GM23338 (cell line): ENCODE data around the gene EXOSC7. TPM values are rescaled to one million over a fixed set of nuclear protein-coding genes. Genes with fewer than 3 reads are reported as not detected.

Source experiments
- ATAC-seq: fragments of 200-7000 bp; cut with Tn5 transposase; 3 replicates; pipeline ENCODE4 v1.9.1; 2020
- DNase-seq: peaks from one replicate; pipeline ENCODE4 v3.0.0-alpha.2; 2015; ENCODE audit warnings: low spot score
- H2AFZ ChIP-seq: fragments of 200-600 bp; sonication (generic); 2 replicates; pipeline ENCODE4 v1.8.0; 2016; ENCODE audit warnings: antibody characterized with exemption, mild to moderate bottlenecking, moderate library complexity
- H3F3A ChIP-seq: fragments of 200-600 bp; sonication (generic); replicated peaks from 2 replicates; pipeline ENCODE4 v1.8.0; 2017; ENCODE audit warnings: antibody characterized with exemption, mixed run types, low read depth
- H3K27ac ChIP-seq: fragments of 200-600 bp; sonication (generic); 2 replicates; pipeline ENCODE4 v1.6.1; 2016; ENCODE audit warnings: low read depth
- H3K27me3 ChIP-seq: fragments of 200-600 bp; sonication (generic); 2 replicates; pipeline ENCODE4 v1.8.0; 2016; ENCODE audit warnings: mild to moderate bottlenecking, mixed run types, moderate library complexity; ENCODE audit not compliant: insufficient read depth
- H3K36me3 ChIP-seq: fragments of 200-600 bp; sonication (generic); 2 replicates; pipeline ENCODE4 v1.8.0; 2016; ENCODE audit warnings: mild to moderate bottlenecking; ENCODE audit not compliant: insufficient read depth
- H3K4me1 ChIP-seq: fragments of 200-600 bp; sonication (generic); 2 replicates; pipeline ENCODE4 v1.8.0; 2016; ENCODE audit warnings: mild to moderate bottlenecking, moderate library complexity; ENCODE audit not compliant: insufficient read depth
- H3K4me2 ChIP-seq: fragments of 200-600 bp; sonication (generic); 2 replicates; pipeline ENCODE4 v1.7.1; 2017; ENCODE audit warnings: mixed run types
- H3K4me3 ChIP-seq: fragments of 200-600 bp; sonication (generic); 2 replicates; pipeline ENCODE4 v1.6.1; 2016; ENCODE audit warnings: mixed run types
- H3K79me2 ChIP-seq: fragments of 200-600 bp; sonication (generic); replicated peaks from 2 replicates; pipeline ENCODE4 v1.8.0; 2017; ENCODE audit warnings: mild to moderate bottlenecking; ENCODE audit not compliant: insufficient read depth
- H3K9me2 ChIP-seq: fragments of 200-600 bp; sonication (generic); 2 replicates; pipeline ENCODE4 v1.8.0; 2017; ENCODE audit not compliant: insufficient read depth
- H4K20me1 ChIP-seq: fragments of 200-600 bp; sonication (generic); replicated peaks from 2 replicates; pipeline ENCODE4 v1.8.0; 2017; ENCODE audit warnings: mild to moderate bottlenecking; ENCODE audit not compliant: insufficient read depth
- H3K27ac Mint-ChIP-seq: 2 replicates; pipeline ENCODE4 v1.8.0; 2020; ENCODE audit warnings: inconsistent platforms, mild to moderate bottlenecking, moderate library complexity, mixed read lengths
- H3K27me3 Mint-ChIP-seq: 3 replicates; pipeline ENCODE4 v1.8.0; 2022; ENCODE audit warnings: low read depth, mild to moderate bottlenecking, moderate library complexity, mixed read lengths, inconsistent platforms; ENCODE audit not compliant: insufficient read depth, poor library complexity
- H3K36me3 Mint-ChIP-seq: 3 replicates; pipeline ENCODE4 v1.8.0; 2021; ENCODE audit warnings: low read depth, mild to moderate bottlenecking, inconsistent platforms, moderate library complexity, mixed read lengths
- H3K4me1 Mint-ChIP-seq: 3 replicates; pipeline ENCODE4 v1.8.0; 2020; ENCODE audit warnings: mild to moderate bottlenecking, inconsistent platforms, mixed read lengths
- H3K4me3 Mint-ChIP-seq: 3 replicates; pipeline ENCODE4 v1.8.0; 2021; ENCODE audit warnings: moderate library complexity, mild to moderate bottlenecking, inconsistent platforms, mixed read lengths
- H3K9me3 Mint-ChIP-seq: 3 replicates; pipeline ENCODE4 v1.8.0; 2020; ENCODE audit warnings: moderate library complexity, mild to moderate bottlenecking, inconsistent platforms, mixed read lengths
- CREB1 ChIP-seq: fragments of 250-450 bp; sonication (Bioruptor Pico); IDR thresholded peaks from 2 replicates; pipeline ENCODE4 v1.5.0; 2020; ENCODE audit warnings: low read depth, mild to moderate bottlenecking, moderate library complexity
- EZH2 ChIP-seq: fragments of 200-600 bp; sonication (generic); IDR thresholded peaks from one replicate; pipeline ENCODE4 v1.8.0; 2017; ENCODE audit warnings: antibody characterized with exemption, mild to moderate bottlenecking, low read depth; ENCODE audit not compliant: unreplicated experiment
- EZH2phosphoT487 ChIP-seq: fragments of 200-600 bp; sonication (generic); IDR thresholded peaks from one replicate; pipeline ENCODE4 v1.8.1; 2018; ENCODE audit warnings: antibody characterized with exemption; ENCODE audit not compliant: unreplicated experiment
- JUNB ChIP-seq: IDR thresholded peaks from one replicate; pipeline ENCODE4 v1.6.1; 2016; ENCODE audit warnings: antibody characterized with exemption; ENCODE audit not compliant: unreplicated experiment
- NANOG ChIP-seq: IDR thresholded peaks from 2 replicates; pipeline ENCODE4 v1.6.1; 2016; ENCODE audit warnings: antibody characterized with exemption, borderline replicate concordance
- POLR2AphosphoS5 ChIP-seq: IDR thresholded peaks from 2 replicates; pipeline ENCODE4 v1.6.1; 2016; ENCODE audit warnings: antibody characterized with exemption, low read depth
- STAT1 ChIP-seq: IDR thresholded peaks from one replicate; pipeline ENCODE4 v1.6.1; 2016; ENCODE audit warnings: antibody characterized with exemption; ENCODE audit not compliant: unreplicated experiment
- ZNF114 ChIP-seq: fragments of 250-450 bp; sonication (Bioruptor Pico); IDR thresholded peaks from 2 replicates; pipeline ENCODE4 v1.5.0; 2020; ENCODE audit warnings: mild to moderate bottlenecking, moderate library complexity
- ZNF331 ChIP-seq: fragments of 250-450 bp; sonication (Bioruptor Pico); IDR thresholded peaks from 2 replicates; pipeline ENCODE4 v1.5.0; 2020; ENCODE audit warnings: low read depth, mild to moderate bottlenecking, moderate library complexity
- polyA plus RNA-seq: library from polyadenylated mRNA; unstranded; fragments of >200 nt; fragmentation: Nextera tagmentation; extraction: Ambion mirVana; gene quantifications from 2 replicates; pipeline ENCODE4 v1.2.1, GENCODE V29; 2016
- total RNA-seq: library from RNA; depleted of rRNA; stranded (reverse); fragments of >200 nt; shearing (Covaris generic); gene quantifications from 2 replicates; pipeline ENCODE4 v1.2.3, GENCODE V29; 2014
- TF ChIP-seq, protein P1 (sequence below): IDR thresholded peaks from one replicate; pipeline ENCODE4 v1.6.1; 2018; ENCODE audit warnings: antibody characterized with exemption; ENCODE audit not compliant: unreplicated experiment
- TF ChIP-seq, protein P2 (sequence below): IDR thresholded peaks from 2 replicates; pipeline ENCODE4 v1.6.1; 2016; ENCODE audit warnings: antibody characterized with exemption
- TF ChIP-seq, protein P3 (sequence below): fragments of 250-450 bp; sonication (Bioruptor Pico); IDR thresholded peaks from 2 replicates; pipeline ENCODE4 v1.5.0; 2020; ENCODE audit warnings: mild to moderate bottlenecking, moderate library complexity
- TF ChIP-seq, protein P4 (sequence below), 2 experiments: fragments of 200-600 bp in 1 of 2; sonication (generic) in 1 of 2; conservative IDR thresholded peaks; 2 replicates each; pipeline versions ENCODE4 v1.5.1 to v1.6.1; 2016 to 2017; ENCODE audit warnings: antibody characterized with exemption in 2 of 2, low read depth in 2 of 2, mild to moderate bottlenecking in 2 of 2, moderate library complexity in 1 of 2

The EXOSC7 gene
- total and polyA plus RNA-seq, 2 experiments from 2014 or later: 84.8 to 120 TPM

DNA sequence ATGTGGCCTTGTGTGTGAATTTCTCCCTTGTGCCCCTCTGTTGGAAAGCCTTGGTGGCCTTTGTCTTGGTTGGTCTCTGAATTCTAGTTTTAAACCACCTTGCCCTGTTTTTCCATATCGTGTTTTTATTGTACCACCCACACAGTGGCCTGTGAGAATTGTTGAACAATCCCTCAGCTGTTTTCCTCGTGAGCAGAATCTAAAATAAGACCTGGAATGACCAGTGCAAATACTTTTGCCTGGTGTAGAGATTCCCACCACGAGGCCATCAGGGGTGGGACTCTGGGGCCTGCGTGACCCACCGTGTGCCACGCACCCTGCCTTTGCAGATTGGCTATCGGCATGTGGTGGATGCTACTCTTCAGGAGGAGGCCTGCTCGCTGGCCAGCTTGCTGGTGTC lies 31.0 kb downstream of the EXOSC7 start:
- Mint-ChIP-seq H3K4me1 (no peaks in the 10 kb centered on the region), H3K4me3 (no peak overlapping the region), H3K9me3 (peaks cover 10% of the 10 kb centered on the region), H3K27ac (no peak overlapping the region), H3K27me3 (peaks cover 1% of the 10 kb centered on the region), H3K36me3 (peaks cover 75% of the 10 kb centered on the region)
- no peak for DNase-seq
- Histone ChIP-seq H3K4me3 (no peak overlapping the region), H3K79me2 (no peaks in the 10 kb centered on the region; the same call in 1 of the 2 replicates), H3K9me2 (no peaks in the 10 kb centered on the region), H3K36me3 (peaks cover 33% of the 10 kb centered on the region), H3K4me1 (no peaks in the 10 kb centered on the region), H3K27me3 (no peaks in the 10 kb centered on the region), H2AFZ (no peak overlapping the region), H3K27ac (no peak overlapping the region), H4K20me1 (peaks cover 5% of the 10 kb centered on the region), H3K4me2 (no peak overlapping the region), H3F3A (no peaks in the 10 kb centered on the region)
- TF ChIP-seq STAT1 (no peak), NANOG (no peak), POLR2AphosphoS5 (no peak), ZNF331 (CRISPR knock-in tag) (no peak), ZNF114 (CRISPR knock-in tag) (no peak), EZH2phosphoT487 (no peak), CREB1 (CRISPR knock-in tag) (no peak), EZH2 (no peak), JUNB (no peak)
- TF ChIP-seq, protein P1, sequence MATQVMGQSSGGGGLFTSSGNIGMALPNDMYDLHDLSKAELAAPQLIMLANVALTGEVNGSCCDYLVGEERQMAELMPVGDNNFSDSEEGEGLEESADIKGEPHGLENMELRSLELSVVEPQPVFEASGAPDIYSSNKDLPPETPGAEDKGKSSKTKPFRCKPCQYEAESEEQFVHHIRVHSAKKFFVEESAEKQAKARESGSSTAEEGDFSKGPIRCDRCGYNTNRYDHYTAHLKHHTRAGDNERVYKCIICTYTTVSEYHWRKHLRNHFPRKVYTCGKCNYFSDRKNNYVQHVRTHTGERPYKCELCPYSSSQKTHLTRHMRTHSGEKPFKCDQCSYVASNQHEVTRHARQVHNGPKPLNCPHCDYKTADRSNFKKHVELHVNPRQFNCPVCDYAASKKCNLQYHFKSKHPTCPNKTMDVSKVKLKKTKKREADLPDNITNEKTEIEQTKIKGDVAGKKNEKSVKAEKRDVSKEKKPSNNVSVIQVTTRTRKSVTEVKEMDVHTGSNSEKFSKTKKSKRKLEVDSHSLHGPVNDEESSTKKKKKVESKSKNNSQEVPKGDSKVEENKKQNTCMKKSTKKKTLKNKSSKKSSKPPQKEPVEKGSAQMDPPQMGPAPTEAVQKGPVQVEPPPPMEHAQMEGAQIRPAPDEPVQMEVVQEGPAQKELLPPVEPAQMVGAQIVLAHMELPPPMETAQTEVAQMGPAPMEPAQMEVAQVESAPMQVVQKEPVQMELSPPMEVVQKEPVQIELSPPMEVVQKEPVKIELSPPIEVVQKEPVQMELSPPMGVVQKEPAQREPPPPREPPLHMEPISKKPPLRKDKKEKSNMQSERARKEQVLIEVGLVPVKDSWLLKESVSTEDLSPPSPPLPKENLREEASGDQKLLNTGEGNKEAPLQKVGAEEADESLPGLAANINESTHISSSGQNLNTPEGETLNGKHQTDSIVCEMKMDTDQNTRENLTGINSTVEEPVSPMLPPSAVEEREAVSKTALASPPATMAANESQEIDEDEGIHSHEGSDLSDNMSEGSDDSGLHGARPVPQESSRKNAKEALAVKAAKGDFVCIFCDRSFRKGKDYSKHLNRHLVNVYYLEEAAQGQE: no peak
- TF ChIP-seq, protein P2, sequence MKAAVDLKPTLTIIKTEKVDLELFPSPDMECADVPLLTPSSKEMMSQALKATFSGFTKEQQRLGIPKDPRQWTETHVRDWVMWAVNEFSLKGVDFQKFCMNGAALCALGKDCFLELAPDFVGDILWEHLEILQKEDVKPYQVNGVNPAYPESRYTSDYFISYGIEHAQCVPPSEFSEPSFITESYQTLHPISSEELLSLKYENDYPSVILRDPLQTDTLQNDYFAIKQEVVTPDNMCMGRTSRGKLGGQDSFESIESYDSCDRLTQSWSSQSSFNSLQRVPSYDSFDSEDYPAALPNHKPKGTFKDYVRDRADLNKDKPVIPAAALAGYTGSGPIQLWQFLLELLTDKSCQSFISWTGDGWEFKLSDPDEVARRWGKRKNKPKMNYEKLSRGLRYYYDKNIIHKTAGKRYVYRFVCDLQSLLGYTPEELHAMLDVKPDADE: no peak
- TF ChIP-seq, protein P3, sequence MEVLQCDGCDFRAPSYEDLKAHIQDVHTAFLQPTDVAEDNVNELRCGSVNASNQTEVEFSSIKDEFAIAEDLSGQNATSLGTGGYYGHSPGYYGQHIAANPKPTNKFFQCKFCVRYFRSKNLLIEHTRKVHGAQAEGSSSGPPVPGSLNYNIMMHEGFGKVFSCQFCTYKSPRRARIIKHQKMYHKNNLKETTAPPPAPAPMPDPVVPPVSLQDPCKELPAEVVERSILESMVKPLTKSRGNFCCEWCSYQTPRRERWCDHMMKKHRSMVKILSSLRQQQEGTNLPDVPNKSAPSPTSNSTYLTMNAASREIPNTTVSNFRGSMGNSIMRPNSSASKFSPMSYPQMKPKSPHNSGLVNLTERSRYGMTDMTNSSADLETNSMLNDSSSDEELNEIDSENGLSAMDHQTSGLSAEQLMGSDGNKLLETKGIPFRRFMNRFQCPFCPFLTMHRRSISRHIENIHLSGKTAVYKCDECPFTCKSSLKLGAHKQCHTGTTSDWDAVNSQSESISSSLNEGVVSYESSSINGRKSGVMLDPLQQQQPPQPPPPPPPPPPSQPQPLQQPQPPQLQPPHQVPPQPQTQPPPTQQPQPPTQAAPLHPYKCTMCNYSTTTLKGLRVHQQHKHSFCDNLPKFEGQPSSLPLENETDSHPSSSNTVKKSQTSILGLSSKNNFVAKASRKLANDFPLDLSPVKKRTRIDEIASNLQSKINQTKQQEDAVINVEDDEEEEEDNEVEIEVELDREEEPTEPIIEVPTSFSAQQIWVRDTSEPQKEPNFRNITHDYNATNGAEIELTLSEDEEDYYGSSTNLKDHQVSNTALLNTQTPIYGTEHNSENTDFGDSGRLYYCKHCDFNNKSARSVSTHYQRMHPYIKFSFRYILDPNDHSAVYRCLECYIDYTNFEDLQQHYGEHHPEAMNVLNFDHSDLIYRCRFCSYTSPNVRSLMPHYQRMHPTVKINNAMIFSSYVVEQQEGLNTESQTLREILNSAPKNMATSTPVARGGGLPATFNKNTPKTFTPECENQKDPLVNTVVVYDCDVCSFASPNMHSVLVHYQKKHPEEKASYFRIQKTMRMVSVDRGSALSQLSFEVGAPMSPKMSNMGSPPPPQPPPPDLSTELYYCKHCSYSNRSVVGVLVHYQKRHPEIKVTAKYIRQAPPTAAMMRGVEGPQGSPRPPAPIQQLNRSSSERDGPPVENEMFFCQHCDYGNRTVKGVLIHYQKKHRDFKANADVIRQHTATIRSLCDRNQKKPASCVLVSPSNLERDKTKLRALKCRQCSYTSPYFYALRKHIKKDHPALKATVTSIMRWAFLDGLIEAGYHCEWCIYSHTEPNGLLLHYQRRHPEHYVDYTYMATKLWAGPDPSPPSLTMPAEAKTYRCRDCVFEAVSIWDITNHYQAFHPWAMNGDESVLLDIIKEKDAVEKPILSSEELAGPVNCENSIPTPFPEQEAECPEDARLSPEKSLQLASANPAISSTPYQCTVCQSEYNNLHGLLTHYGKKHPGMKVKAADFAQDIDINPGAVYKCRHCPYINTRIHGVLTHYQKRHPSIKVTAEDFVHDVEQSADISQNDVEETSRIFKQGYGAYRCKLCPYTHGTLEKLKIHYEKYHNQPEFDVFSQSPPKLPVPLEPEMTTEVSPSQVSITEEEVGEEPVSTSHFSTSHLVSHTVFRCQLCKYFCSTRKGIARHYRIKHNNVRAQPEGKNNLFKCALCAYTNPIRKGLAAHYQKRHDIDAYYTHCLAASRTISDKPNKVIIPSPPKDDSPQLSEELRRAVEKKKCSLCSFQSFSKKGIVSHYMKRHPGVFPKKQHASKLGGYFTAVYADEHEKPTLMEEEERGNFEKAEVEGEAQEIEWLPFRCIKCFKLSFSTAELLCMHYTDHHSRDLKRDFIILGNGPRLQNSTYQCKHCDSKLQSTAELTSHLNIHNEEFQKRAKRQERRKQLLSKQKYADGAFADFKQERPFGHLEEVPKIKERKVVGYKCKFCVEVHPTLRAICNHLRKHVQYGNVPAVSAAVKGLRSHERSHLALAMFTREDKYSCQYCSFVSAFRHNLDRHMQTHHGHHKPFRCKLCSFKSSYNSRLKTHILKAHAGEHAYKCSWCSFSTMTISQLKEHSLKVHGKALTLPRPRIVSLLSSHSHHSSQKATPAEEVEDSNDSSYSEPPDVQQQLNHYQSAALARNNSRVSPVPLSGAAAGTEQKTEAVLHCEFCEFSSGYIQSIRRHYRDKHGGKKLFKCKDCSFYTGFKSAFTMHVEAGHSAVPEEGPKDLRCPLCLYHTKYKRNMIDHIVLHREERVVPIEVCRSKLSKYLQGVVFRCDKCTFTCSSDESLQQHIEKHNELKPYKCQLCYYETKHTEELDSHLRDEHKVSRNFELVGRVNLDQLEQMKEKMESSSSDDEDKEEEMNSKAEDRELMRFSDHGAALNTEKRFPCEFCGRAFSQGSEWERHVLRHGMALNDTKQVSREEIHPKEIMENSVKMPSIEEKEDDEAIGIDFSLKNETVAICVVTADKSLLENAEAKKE (CRISPR knock-in tag): no peak
- TF ChIP-seq, protein P4, sequence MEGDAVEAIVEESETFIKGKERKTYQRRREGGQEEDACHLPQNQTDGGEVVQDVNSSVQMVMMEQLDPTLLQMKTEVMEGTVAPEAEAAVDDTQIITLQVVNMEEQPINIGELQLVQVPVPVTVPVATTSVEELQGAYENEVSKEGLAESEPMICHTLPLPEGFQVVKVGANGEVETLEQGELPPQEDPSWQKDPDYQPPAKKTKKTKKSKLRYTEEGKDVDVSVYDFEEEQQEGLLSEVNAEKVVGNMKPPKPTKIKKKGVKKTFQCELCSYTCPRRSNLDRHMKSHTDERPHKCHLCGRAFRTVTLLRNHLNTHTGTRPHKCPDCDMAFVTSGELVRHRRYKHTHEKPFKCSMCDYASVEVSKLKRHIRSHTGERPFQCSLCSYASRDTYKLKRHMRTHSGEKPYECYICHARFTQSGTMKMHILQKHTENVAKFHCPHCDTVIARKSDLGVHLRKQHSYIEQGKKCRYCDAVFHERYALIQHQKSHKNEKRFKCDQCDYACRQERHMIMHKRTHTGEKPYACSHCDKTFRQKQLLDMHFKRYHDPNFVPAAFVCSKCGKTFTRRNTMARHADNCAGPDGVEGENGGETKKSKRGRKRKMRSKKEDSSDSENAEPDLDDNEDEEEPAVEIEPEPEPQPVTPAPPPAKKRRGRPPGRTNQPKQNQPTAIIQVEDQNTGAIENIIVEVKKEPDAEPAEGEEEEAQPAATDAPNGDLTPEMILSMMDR (conservative IDR thresholded peaks at IDR 0.05; ENCODE audit: low read depth in 2 of 2): no peak
- ATAC-seq: no peak
